Measurements from ENCODE around the gene ZNF609.

- TF ChIP-seq CTCF (IDR thresholded peaks at IDR 0.05) (no peak), POLR2A (IDR thresholded peaks at IDR 0.05) (no peak)
Observed at GRCh38 chr15:64480891-64481290, 20.5 kb downstream of the ZNF609 start.

Data from lower leg skin (tissue), 3 donors.